Body of pancreas (tissue), 4 donors: Measurements from ENCODE around the gene AVL9.
"Not testable (repeated sequence)": the region's sequence is repeated elsewhere in the genome, so short reads cannot be mapped to it uniquely, and the experiment has no call there.

Experiments
- POLR2A ChIP-seq, 3 donors: fragments of 450-650 bp; IDR thresholded peaks; one replicate each; pipeline ENCODE4 v1.6.1; 2016; ENCODE audit warnings: antibody characterized with exemption in 3 of 3, mild to moderate bottlenecking in 2 of 3
- TF ChIP-seq, protein P1 (sequence below), 7 experiments: fragments of 450-650 bp in 4 of 7; fragments of 200-600 bp in 3 of 7; sonication (generic) in 3 of 7; IDR thresholded peaks; one replicate each; pipeline ENCODE4 v1.5.1; 2016 to 2019; ENCODE audit warnings: antibody characterized with exemption in 7 of 7

DNA sequence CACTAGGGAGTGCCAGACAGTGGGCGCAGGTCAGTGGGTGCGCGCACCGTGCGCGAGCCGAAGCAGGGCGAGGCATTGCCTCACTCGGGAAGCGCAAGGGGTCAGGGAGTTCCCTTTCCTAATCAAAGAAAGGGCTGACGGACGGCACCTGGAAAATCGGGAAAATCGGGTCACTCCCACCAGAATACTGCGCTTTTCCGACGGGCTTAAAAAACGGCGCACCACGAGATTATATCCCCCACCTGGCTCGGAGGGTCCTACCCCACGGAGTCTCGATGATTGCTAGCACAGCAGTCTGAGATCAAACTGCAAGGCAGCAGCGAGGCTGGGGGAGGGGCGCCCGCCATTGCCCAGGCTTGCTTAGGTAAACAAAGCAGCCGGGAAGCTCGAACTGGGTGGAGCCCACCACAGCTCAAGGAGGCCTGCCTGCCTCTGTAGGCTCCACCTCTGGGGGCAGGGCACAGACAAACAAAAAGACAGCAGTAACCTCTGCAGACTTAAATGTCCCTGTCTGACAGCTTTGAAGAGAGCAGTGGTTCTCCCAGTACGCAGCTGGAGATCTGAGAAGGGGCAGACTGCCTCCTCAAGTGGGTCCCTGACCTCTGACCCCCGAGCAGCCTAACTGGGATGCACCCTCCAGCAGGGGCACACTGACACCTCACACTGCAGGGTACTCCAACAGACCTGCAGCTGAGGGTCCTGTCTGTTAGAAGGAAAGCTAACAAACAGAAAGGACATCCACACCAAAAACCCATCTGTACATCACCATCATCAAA is 30.5 kb upstream of the AVL9 start:
- TF ChIP-seq, protein P1, sequence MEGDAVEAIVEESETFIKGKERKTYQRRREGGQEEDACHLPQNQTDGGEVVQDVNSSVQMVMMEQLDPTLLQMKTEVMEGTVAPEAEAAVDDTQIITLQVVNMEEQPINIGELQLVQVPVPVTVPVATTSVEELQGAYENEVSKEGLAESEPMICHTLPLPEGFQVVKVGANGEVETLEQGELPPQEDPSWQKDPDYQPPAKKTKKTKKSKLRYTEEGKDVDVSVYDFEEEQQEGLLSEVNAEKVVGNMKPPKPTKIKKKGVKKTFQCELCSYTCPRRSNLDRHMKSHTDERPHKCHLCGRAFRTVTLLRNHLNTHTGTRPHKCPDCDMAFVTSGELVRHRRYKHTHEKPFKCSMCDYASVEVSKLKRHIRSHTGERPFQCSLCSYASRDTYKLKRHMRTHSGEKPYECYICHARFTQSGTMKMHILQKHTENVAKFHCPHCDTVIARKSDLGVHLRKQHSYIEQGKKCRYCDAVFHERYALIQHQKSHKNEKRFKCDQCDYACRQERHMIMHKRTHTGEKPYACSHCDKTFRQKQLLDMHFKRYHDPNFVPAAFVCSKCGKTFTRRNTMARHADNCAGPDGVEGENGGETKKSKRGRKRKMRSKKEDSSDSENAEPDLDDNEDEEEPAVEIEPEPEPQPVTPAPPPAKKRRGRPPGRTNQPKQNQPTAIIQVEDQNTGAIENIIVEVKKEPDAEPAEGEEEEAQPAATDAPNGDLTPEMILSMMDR (IDR thresholded peaks at IDR 0.05) = not testable (repeated sequence)
- TF ChIP-seq POLR2A (IDR thresholded peaks at IDR 0.05) = not testable (repeated sequence)
